ENCODE data around the gene KLHL33. TPM values are rescaled to one million over a fixed set of nuclear protein-coding genes. Genes with fewer than 3 reads are reported as not detected.

KLHL33 gene, protein sequence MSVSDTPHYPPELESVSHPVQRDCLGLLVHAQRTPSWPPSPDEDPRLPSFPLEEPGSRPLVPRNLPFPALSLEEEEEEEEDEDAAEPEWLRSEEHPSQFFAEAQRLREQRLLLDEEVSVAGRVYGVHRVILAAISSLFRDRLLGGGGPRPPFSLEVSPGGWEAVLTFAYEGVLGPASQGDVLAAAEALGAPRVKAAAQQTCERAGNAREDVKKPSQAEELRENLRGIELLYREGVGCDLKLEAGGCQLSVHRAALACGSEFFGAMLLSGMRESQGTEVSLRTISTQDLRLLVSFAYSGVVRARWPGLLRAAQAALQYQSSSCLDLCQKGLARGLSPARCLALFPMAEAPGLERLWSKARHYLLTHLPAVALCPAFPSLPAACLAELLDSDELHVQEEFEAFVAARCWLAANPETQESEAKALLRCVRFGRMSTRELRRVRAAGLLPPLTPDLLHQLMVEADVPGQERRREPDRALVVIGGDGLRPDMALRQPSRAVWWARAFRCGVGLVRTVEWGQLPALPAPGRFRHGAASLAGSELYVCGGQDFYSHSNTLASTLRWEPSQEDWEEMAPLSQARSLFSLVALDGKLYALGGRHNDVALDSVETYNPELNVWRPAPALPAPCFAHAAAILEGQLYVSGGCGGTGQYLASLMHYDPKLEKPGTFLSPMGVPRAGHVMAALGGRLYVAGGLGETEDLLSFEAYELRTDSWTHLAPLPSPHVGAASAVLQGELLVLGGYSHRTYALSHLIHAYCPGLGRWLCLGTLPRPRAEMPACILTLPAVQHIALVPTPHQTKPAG
- under 1 TPM in 8 of 9 donors, not detected in 1; 0.18 to 0.95 (median 0.37) TPM for total RNA-seq
- under 1 TPM; 0.13 to 0.64 (median 0.17) TPM for polyA plus RNA-seq
- long read RNA-seq, donor 1: 0 reads
- long read RNA-seq, donor 2: 0 reads
- long read RNA-seq, donor 3: 0 reads
- long read RNA-seq, donor 4: 0 reads
- long read RNA-seq, donor 5, partial matches to known transcripts: 2 of 2 reads
- long read RNA-seq, donor 5, other reads (novel, unspliced or antisense): 0 of 2 reads
- long read RNA-seq, donor 6: 0 reads
- long read RNA-seq, donor 7: 0 reads
- long read RNA-seq, donor 8: 0 reads
- long read RNA-seq, donor 9: 0 reads
- long read RNA-seq, donor 10: 0 reads

GRCh38 chr14:20435582-20436362 lies at the start of gene KLHL33:
TSS of gene KLHL33 (minus strand) at chr14:20436166. CDS start at chr14:20435811, 355 bp downstream.
- H3K27ac ChIP-seq: peak within 1 kb of the TSS in 2 of 5 donors; percentile 26 to 56
- TF ChIP-seq, protein P1, sequence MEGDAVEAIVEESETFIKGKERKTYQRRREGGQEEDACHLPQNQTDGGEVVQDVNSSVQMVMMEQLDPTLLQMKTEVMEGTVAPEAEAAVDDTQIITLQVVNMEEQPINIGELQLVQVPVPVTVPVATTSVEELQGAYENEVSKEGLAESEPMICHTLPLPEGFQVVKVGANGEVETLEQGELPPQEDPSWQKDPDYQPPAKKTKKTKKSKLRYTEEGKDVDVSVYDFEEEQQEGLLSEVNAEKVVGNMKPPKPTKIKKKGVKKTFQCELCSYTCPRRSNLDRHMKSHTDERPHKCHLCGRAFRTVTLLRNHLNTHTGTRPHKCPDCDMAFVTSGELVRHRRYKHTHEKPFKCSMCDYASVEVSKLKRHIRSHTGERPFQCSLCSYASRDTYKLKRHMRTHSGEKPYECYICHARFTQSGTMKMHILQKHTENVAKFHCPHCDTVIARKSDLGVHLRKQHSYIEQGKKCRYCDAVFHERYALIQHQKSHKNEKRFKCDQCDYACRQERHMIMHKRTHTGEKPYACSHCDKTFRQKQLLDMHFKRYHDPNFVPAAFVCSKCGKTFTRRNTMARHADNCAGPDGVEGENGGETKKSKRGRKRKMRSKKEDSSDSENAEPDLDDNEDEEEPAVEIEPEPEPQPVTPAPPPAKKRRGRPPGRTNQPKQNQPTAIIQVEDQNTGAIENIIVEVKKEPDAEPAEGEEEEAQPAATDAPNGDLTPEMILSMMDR (IDR thresholded peaks at IDR 0.05): no peak
- TF ChIP-seq POLR2A (IDR thresholded peaks at IDR 0.05): no peak
- 75 to 82% (median 80%) methylated on average over 16 to 17 of the region's 17 CpGs for WGBS, 4 donors

GRCh38 chr14:20482382-20482781 lies 46.4 kb upstream of the KLHL33 start:
- H3K36me3 ChIP-seq (replicated peaks in 1 of 2): no peaks in the 10 kb centered on the region
- peaks cover 0 to 9% of the 10 kb centered on the region in 2 donors for H3K4me1 ChIP-seq (replicated peaks in 1 of 2)
- no peak overlapping the region for H3K27ac ChIP-seq
- no peaks in the 10 kb centered on the region for H3K9me3 ChIP-seq (replicated peaks in 1 of 3)
- no peaks in the 10 kb centered on the region for H3K27me3 ChIP-seq
- no peak for DNase-seq
- WGBS, 4 donors: 72 to 77% (median 76%) methylated on average over 5 of the region's 5 CpGs
- no peak overlapping the region for H3K4me3 ChIP-seq
- TF ChIP-seq, protein P1 (IDR thresholded peaks at IDR 0.05): no peak
- TF ChIP-seq POLR2A (IDR thresholded peaks at IDR 0.05): no peak
- intact Hi-C loops (cut with DNase I): no loop called here

More at GRCh38 chr14:20435582-20436362, at the start of gene KLHL33:
- peak within 1 kb of the TSS in 1 of 4 donors; percentile 21 for H3K4me3 ChIP-seq
- H3K9me3 ChIP-seq (replicated peaks in 1 of 3): no peaks in the 10 kb centered on the region
- no peaks in the 10 kb centered on the region for H3K4me1 ChIP-seq (replicated peaks in 1 of 2)
- intact Hi-C loops (cut with DNase I): no loop called here
- H3K36me3 ChIP-seq (replicated peaks in 1 of 2): no peaks in the 10 kb centered on the region
- H3K27me3 ChIP-seq: no peaks in the 10 kb centered on the region
- no peak for DNase-seq

- WGBS, 4 donors: 86 to 93% (median 88%) methylated on average over 2 of the region's 2 CpGs
- Histone ChIP-seq H3K27ac (no peak overlapping the region), H3K4me3 (no peak overlapping the region), H3K4me1 (replicated peaks in 1 of 2) (peaks cover 0 to 19% of the 10 kb centered on the region in 2 donors), H3K27me3 (no peaks in the 10 kb centered on the region), H3K9me3 (replicated peaks in 1 of 3) (no peaks in the 10 kb centered on the region), H3K36me3 (replicated peaks in 1 of 2) (peaks cover 0 to 31% of the 10 kb centered on the region in 2 donors)
- no peak for TF ChIP-seq POLR2A (IDR thresholded peaks at IDR 0.05)
- TF ChIP-seq, protein P1 (IDR thresholded peaks at IDR 0.05): no peak
- no peak for DNase-seq
- intact Hi-C loops (cut with DNase I): no loop called here
These were observed 42.9 kb upstream of the KLHL33 start for GRCh38 chr14:20478894-20479293.
